RPMI7951 (cell line): Measurements from ENCODE around the gene DHX8. TPM values are rescaled to one million over a fixed set of nuclear protein-coding genes. Genes with fewer than 3 reads are reported as not detected.

Experiments
- DNase-seq: peaks from one replicate; pipeline ENCODE4 v3.0.0-alpha.2; 2012; ENCODE audit warnings: low read depth
- total RNA-seq: library from RNA; depleted of rRNA; stranded (reverse); fragments of >200 nt; shearing (Covaris generic); gene quantifications from 2 replicates; pipeline ENCODE4 v1.2.3, GENCODE V29; 2014; rRNA removed

DHX8 gene
- total RNA-seq, 1 experiment from 2014 or later = 36.4 TPM

- no peak for DNase-seq
These were observed 90.6 kb downstream of the DHX8 start for GRCh38 chr17:43574348-43574747.

- DNase-seq = no peak
These were observed 91.2 kb downstream of the DHX8 start for GRCh38 chr17:43574896-43575525.

Other genes with a start within 250 kb of the DHX8 start
- not detected in 2 replicates for gene RNU2-1, start 250.0 kb upstream of the DHX8 start, total RNA-seq
- gene ARL4D, start 85.0 kb upstream of the DHX8 start, total RNA-seq = 16.3 and 22.0 TPM in 2 replicates
- gene ETV4, start 62.4 kb downstream of the DHX8 start, total RNA-seq = 44.2 and 46.9 TPM in 2 replicates
- gene MEOX1, start 177.9 kb downstream of the DHX8 start, total RNA-seq = under 0.01 TPM in 1 of 2 replicates, not detected in the other